Left kidney (tissue), 8 donors: Measurements from ENCODE around the gene RAB9B. TPM values are rescaled to one million over a fixed set of nuclear protein-coding genes. Genes with fewer than 3 reads are reported as not detected.
"Not testable (repeated sequence)": the region's sequence is repeated elsewhere in the genome, so short reads cannot be mapped to it uniquely, and the experiment has no call there.

Experiments used
- DNase-seq: peaks from one replicate; pipeline ENCODE4 v3.0.0-alpha.2; 2013
- long read RNA-seq, 8 donors: transcript quantifications; one replicate each; lab custom pipeline, GENCODE V29; 2026
- polyA plus RNA-seq: library from polyadenylated mRNA; unstranded; fragments of 120-200 nt; gene quantifications from one replicate; pipeline ENCODE4 v1.2.1, GENCODE V29; 2013; ENCODE audit not compliant: insufficient read length

RAB9B gene
- 3.2 TPM for polyA plus RNA-seq
- long read RNA-seq, donor 1, result 0 reads
- long read RNA-seq, donor 2, result 0 reads
- long read RNA-seq, donor 3, result 0 reads
- long read RNA-seq, donor 4, result 0 reads
- long read RNA-seq, donor 5, result 0 reads
- long read RNA-seq, donor 6, partial matches to known transcripts, result 0 of 1 reads
- long read RNA-seq, donor 6, other reads (novel, unspliced or antisense), result 0 of 1 reads
- long read RNA-seq, donor 7, result 0 reads
- long read RNA-seq, donor 8, result 0 reads

GRCh38 chrX:103831803-103832544 is at the start of gene RAB9B:
RAB9B (minus strand) TSS chrX:103832257; CDS start chrX:103825784, 6,473 bp downstream.
- DNase-seq, result peak; percentile 37

DNA sequence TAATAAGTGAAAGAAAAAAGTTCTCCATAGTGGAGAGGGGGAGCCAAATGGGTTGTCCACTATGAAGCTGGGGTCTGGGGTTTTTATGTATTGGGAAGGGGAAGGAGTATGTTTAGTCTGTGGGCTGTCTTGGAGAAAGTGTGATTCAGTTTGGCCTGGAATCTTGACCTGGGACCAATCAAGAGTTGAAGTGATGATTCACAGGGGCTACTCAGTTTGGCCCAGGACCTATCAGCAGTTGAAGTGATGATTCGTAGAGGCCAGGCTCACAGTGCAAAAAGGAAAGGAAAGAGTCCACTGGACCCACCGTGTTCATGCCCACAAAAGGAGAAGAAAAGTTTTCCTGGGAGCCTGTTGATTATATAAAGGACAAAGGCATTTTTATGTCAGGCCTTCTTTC is 47.3 kb upstream of the RAB9B start:
- no peak for DNase-seq

DNA sequence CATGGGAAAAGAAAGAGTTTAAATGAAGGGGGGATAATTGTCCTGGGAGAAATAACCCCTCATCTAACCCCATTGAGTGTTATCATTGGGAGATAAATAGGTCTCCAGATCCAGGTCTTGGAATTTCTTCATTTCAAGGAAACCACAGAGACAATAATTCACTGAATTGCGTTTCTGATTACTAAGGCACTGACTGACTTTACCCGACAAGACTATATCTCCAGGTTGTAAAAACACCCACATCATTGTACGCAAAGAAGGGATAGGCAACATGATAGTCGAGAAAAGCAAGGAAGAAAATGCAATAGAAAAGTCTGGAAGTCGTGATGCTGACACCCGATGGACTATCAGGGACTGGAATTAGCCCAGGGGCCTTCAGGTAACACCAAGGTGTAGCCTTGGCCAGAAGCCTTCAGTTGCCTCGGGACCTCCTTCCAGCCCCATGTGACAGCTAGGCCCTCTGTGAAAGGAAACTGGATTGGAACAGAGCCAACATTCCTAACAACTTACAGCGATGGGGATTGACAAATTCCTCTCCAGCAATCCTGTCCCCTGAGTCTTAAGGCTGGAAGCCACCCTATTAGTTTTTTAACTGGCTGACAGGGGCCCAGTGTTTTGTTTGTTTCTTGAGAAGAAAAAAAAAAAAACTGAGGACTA is 46.5 kb upstream of the RAB9B start:
- no peak for DNase-seq

DNA sequence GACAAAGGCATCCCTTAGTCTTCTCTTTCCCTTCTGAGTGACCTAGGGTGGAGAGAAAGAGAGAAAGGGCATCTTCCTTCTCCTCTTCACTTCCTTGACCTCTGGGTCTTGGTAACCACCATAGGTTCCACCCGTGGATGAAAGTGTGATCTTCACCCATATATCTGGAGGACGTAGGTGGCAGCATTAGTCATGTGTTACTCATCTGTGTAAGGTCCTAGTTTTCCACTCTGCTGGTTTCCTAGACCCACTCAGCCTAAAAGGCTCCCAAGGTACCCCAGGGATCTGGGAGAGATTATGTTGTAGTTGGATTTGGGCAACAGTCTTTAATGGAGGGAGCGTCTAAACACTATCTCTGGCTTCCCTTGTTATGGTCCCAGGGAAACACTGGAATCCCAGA is 45.5 kb upstream of the RAB9B start:
- no peak for DNase-seq

- DNase-seq, result no peak
Observed at GRCh38 chrX:103864886-103865534, 33.0 kb upstream of the RAB9B start.

- no peak for DNase-seq
Observed at GRCh38 chrX:103864149-103864548, 32.1 kb upstream of the RAB9B start.

DNA sequence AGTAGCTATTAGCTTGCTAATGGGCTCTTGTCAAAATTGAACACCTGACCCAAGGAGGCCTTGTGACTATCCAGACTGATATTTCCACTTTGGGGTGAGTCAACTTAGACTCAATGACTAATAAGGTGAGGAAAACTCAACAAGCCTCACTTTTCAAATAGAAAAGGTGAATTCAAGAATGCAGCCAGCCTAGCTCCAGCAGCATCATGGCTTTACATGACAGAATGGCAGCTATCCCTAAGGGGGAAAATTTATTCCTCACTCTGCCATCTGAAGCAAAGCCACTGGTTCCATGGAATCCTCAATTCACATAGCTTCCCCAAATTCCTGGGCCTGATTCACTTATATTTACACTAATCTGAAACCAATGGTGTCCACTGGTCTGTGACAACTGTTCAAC is 29.1 kb upstream of the RAB9B start:
- DNase-seq, result no peak

GRCh38 chrX:103849558-103849957 is 17.5 kb upstream of the RAB9B start:
- no peak for DNase-seq

DNA sequence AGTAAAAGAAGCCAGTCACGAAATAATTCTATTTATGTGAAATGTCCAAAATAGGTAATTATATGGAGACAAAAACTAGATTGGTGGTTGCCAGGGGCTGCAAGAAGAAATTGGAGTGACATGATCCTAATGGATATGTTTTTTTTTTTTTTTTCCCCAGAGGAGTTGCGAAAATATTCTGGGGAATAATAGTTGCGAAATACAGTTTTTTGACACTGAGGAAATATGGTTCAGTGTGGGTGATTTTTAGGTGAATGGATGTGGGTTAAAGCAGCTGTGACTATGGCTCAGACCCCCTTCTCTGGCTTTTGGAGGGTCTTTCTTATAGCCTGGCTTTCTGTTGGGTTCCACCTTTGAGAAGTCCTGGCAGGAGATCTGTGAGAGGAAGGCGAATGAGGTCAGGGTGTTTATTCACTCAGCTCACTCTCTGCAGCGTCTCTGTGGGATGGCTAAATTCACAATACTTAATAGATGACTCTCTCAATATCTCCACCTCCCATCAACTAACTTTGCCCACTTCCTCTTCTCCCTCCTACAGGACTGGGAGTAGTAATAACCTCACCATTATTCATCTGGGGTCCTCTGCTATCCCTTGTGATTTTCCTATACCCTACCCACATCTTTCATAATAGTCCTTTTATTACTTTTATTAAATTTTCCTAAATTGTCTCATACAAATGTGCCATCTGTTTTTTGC is 15.3 kb upstream of the RAB9B start:
- no peak for DNase-seq

DNA sequence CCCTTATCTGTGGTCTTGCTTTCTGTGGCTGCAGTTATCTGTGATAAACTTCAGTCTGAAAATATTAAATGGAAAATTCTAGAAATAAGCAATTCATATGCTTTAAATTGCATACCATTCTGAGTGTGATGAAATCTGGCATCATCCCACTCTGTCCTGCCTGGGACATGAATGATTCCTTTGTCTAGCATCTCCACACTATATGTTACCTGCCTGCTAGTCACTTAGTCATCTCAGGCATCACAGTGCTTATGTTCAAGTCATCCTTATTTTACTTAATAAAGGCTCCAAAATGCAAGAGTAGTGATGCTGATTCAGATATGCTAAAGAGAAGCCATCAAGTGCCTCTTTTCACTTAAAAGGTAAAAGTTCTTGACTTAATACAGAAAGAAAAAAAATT is 14.3 kb upstream of the RAB9B start:
- DNase-seq, result no peak

DNA sequence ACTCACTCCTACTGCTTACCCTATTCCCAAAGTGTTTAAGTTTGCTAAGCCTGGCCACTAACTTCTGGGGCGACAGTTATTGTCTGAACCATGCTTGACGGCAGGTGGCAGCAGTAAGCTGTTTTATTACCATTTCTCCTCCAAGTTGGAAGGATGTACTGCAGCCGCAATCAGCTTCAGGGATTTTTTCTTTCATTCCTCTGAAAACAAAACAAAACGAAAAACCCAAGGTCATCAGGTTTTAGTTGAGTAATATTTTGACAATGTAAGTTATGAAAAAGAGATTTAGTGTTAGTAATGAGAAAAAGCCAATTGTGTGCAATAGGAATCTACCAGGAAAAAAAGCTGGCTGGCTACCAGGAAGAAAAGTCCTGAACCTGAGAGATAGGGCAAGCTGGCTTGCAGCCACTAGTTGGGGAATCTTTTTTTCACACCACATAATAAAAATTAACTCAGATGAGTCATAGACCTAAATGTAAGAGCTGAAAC is 13.2 kb upstream of the RAB9B start:
- peak; percentile 52 for DNase-seq

- DNase-seq, result no peak
Observed at GRCh38 chrX:103839404-103839803, 7.3 kb upstream of the RAB9B start.

GRCh38 chrX:103831342-103831802 is 685 bp downstream of the RAB9B start:
- DNase-seq, result no peak

- no peak for DNase-seq
Observed at GRCh38 chrX:103830848-103831247, 1.2 kb downstream of the RAB9B start.

DNA sequence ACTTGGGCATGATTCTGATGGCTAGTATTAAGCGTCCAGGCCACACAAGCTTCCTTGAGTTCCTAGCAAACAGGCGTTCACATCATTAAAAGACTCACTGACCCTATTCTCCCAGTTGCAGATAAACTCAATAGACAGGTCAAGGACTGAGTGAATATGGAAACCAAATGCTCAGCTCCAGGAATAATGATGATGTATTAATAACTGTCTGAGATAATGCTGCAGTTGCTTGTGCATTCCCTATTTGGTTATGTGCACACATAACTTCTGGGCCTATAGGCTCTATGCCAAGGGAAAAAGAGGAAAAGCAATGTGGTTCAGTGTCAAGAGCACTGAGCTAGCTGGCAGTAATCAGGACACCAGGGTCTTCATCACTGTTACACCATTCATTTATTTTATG is 3.5 kb downstream of the RAB9B start:
- no peak for DNase-seq

- no peak for DNase-seq
Observed at GRCh38 chrX:103825881-103826280, 6.2 kb downstream of the RAB9B start.

GRCh38 chrX:103823591-103823990 is 8.5 kb downstream of the RAB9B start:
- no peak for DNase-seq

DNA sequence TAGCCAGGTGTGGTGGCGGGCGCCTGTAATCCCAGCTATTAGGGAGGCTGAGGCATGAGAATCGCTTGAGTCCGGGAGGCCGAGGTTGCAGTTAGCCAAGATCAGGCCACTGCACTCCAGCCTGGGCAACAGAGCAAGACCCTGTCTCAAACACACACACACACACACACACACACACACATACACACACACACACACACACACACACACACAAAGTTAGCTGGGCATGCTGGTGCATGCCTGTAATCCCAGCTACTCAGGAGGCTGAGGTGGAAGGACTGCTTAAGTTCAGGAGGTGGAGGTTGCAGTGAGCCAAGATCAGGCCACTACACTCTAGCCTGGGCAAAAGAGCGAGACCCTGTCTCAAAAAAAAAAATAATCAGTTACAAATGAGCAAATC is 11.3 kb downstream of the RAB9B start:
- not testable (repeated sequence) for DNase-seq

- DNase-seq, result no peak
Observed at GRCh38 chrX:103818842-103819619, 13.0 kb downstream of the RAB9B start.

GRCh38 chrX:103817502-103817901 is 14.6 kb downstream of the RAB9B start:
- peak; percentile 55 for DNase-seq

DNA sequence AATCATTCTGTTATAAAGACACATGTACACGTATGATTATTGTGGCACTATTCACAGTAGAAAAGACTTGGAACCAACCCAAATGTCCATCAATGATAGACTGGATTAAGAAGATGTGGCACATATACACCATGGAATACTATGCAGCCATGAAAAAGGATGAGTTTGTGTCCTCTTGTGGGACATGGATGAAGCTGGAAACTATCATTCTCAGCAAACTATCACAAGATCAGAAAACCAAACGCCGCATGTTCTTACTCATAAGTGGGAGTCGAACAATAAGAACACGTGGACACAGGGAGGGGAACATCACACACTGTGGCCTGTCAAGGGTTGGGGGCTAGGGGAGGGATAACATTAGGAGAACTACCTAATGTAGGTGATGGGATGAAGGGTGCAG is 15.0 kb downstream of the RAB9B start:
- DNase-seq, result not testable (repeated sequence)
